ENCODE data around the gene PRKG1.

- no peak for TF ChIP-seq CTCF (conservative IDR thresholded peaks at IDR 0.05; ENCODE audit: low read depth, low read length)
- no peak for TF ChIP-seq EZH2 (IDR thresholded peaks at IDR 0.05; ENCODE audit: low read length, unreplicated experiment)
Measured at GRCh38 chr10:51718804-51719291, 644.6 kb downstream of the PRKG1 start.
